Tibial nerve (tissue), 4 donors: ENCODE data around the gene AFG1L. TPM values are rescaled to one million over a fixed set of nuclear protein-coding genes. Genes with fewer than 3 reads are reported as not detected.
"Not testable (repeated sequence)": the region's sequence is repeated elsewhere in the genome, so short reads cannot be mapped to it uniquely, and the experiment has no call there.

ENCODE experiments used
- DNase-seq, 2 donors: peaks; one replicate each; pipeline ENCODE4 v3.0.0-alpha.2; 2019; ENCODE audit warnings: low spot score in 2 of 2
- H3K27ac ChIP-seq, 4 donors: fragments of 200-600 bp; sonication (generic) in 3 of 4; one replicate each; pipeline ENCODE4 v1.5.1; 2017 to 2019; ENCODE audit warnings: mild to moderate bottlenecking in 1 of 4
- H3K27me3 ChIP-seq, 2 donors: fragments of 200-600 bp; sonication (generic) in 1 of 2; one replicate each; pipeline versions ENCODE4 v1.5.1 to v1.6.0; 2017 to 2019
- H3K36me3 ChIP-seq, 3 donors: fragments of 200-600 bp; sonication (generic); one replicate each; pipeline ENCODE4 v1.5.1; 2018 to 2019
- H3K4me1 ChIP-seq, 4 donors: fragments of 200-600 bp; sonication (generic) in 3 of 4; one replicate each; pipeline ENCODE4 v1.5.1; 2017 to 2019
- H3K4me3 ChIP-seq, 4 donors: fragments of 200-600 bp; sonication (generic) in 3 of 4; one replicate each; pipeline ENCODE4 v1.5.1; 2017 to 2019; ENCODE audit warnings: mild to moderate bottlenecking in 1 of 4, moderate library complexity in 1 of 4
- H3K9me3 ChIP-seq, 4 donors: fragments of 200-600 bp; sonication (generic) in 3 of 4; one replicate each; pipeline ENCODE4 v1.5.1; 2017 to 2019
- EP300 ChIP-seq, 2 donors: sonication (generic); formaldehyde crosslinking; IDR thresholded peaks; one replicate each; pipeline ENCODE4 v1.6.1; 2017; ENCODE audit warnings: antibody characterized with exemption in 2 of 2, mild to moderate bottlenecking in 1 of 2
- POLR2A ChIP-seq, 2 donors: fragments of 450-650 bp; IDR thresholded peaks; one replicate each; pipeline ENCODE4 v1.6.1; 2017; ENCODE audit warnings: antibody characterized with exemption in 2 of 2, mild to moderate bottlenecking in 2 of 2, moderate library complexity in 2 of 2
- WGBS, 2 donors: methylation state at CpG; one replicate each; pipeline ENCODE4 v1.1.5; 2018; 5-methylcytosine and 5-hydroxymethylcytosine counted together
- total RNA-seq, 4 donors: library from RNA; depleted of rRNA; stranded (reverse); fragments of >200 nt; gene quantifications; one replicate each; pipeline ENCODE4 v1.1.0, GENCODE V29; 2016
- TF ChIP-seq, protein P1 (sequence below), 5 experiments: fragments of 200-600 bp in 3 of 5; fragments of 450-650 bp in 2 of 5; sonication (generic) in 3 of 5; IDR thresholded peaks; one replicate each; pipeline ENCODE4 v1.5.1; 2016 to 2019; ENCODE audit warnings: antibody characterized with exemption in 5 of 5, mild to moderate bottlenecking in 3 of 5, moderate library complexity in 2 of 5

Gene AFG1L
- total RNA-seq, 4 donors from 2014 or later = 2.0 to 5.2 (median 4.1) TPM

- 96 to 100% methylated on average over 2 of the region's 2 CpGs for WGBS, 2 donors
- no peak overlapping the region for H3K4me3 ChIP-seq
- peaks cover 0 to 4% (median 0%) of the 10 kb centered on the region in 4 donors for H3K9me3 ChIP-seq
- H3K27me3 ChIP-seq = no peaks in the 10 kb centered on the region
- H3K27ac ChIP-seq = no peak overlapping the region
- no peak for DNase-seq
- H3K36me3 ChIP-seq = peaks cover 0 to 7% (median 0%) of the 10 kb centered on the region in 3 donors
- TF ChIP-seq, protein P1, sequence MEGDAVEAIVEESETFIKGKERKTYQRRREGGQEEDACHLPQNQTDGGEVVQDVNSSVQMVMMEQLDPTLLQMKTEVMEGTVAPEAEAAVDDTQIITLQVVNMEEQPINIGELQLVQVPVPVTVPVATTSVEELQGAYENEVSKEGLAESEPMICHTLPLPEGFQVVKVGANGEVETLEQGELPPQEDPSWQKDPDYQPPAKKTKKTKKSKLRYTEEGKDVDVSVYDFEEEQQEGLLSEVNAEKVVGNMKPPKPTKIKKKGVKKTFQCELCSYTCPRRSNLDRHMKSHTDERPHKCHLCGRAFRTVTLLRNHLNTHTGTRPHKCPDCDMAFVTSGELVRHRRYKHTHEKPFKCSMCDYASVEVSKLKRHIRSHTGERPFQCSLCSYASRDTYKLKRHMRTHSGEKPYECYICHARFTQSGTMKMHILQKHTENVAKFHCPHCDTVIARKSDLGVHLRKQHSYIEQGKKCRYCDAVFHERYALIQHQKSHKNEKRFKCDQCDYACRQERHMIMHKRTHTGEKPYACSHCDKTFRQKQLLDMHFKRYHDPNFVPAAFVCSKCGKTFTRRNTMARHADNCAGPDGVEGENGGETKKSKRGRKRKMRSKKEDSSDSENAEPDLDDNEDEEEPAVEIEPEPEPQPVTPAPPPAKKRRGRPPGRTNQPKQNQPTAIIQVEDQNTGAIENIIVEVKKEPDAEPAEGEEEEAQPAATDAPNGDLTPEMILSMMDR (IDR thresholded peaks at IDR 0.05) = no peak
- TF ChIP-seq POLR2A (IDR thresholded peaks at IDR 0.05) (no peak), EP300 (IDR thresholded peaks at IDR 0.05) (no peak)
- H3K4me1 ChIP-seq = no peaks in the 10 kb centered on the region
Observed at GRCh38 chr6:108395297-108395696, 100.4 kb downstream of the AFG1L start.

GRCh38 chr6:108403236-108403635 is 108.4 kb downstream of the AFG1L start:
- H3K36me3 ChIP-seq = peaks cover 0 to 18% (median 0%) of the 10 kb centered on the region in 3 donors
- 37 to 40% methylated on average over 3 of the region's 3 CpGs for WGBS, 2 donors
- H3K9me3 ChIP-seq = peaks cover 0 to 4% (median 0%) of the 10 kb centered on the region in 4 donors
- H3K27ac ChIP-seq = no peak overlapping the region
- no peak overlapping the region for H3K4me3 ChIP-seq
- H3K4me1 ChIP-seq = no peaks in the 10 kb centered on the region
- H3K27me3 ChIP-seq = no peaks in the 10 kb centered on the region
- no peak for TF ChIP-seq EP300 (IDR thresholded peaks at IDR 0.05)
- no peak for TF ChIP-seq POLR2A (IDR thresholded peaks at IDR 0.05)
- TF ChIP-seq, protein P1 (IDR thresholded peaks at IDR 0.05) = no peak
- DNase-seq = no peak

GRCh38 chr6:108406943-108407342 is 112.1 kb downstream of the AFG1L start:
- Histone ChIP-seq H3K36me3 (peaks cover 0 to 18% (median 0%) of the 10 kb centered on the region in 3 donors), H3K9me3 (peaks cover 0 to 4% (median 0%) of the 10 kb centered on the region in 4 donors), H3K27me3 (no peaks in the 10 kb centered on the region), H3K27ac (no peak overlapping the region), H3K4me3 (no peak overlapping the region), H3K4me1 (no peaks in the 10 kb centered on the region)
- TF ChIP-seq POLR2A (IDR thresholded peaks at IDR 0.05) (no peak), EP300 (IDR thresholded peaks at IDR 0.05) (no peak)
- TF ChIP-seq, protein P1 (IDR thresholded peaks at IDR 0.05) = no peak
- no peak for DNase-seq
- WGBS, 2 donors = 59 to 67% methylated on average over 2 of the region's 2 CpGs

- Histone ChIP-seq H3K4me3 (no peak overlapping the region), H3K9me3 (peaks cover 0 to 4% (median 0%) of the 10 kb centered on the region in 4 donors), H3K27me3 (no peaks in the 10 kb centered on the region), H3K4me1 (no peaks in the 10 kb centered on the region), H3K27ac (no peak overlapping the region), H3K36me3 (peaks cover 0 to 18% (median 0%) of the 10 kb centered on the region in 3 donors)
- no peak for DNase-seq
- WGBS, 2 donors = 78 to 81% methylated on average over 3 of the region's 3 CpGs
- no peak for TF ChIP-seq POLR2A (IDR thresholded peaks at IDR 0.05)
- TF ChIP-seq, protein P1 (IDR thresholded peaks at IDR 0.05) = no peak
- no peak for TF ChIP-seq EP300 (IDR thresholded peaks at IDR 0.05)
Observed at GRCh38 chr6:108407904-108408827, 113.3 kb downstream of the AFG1L start.

DNA sequence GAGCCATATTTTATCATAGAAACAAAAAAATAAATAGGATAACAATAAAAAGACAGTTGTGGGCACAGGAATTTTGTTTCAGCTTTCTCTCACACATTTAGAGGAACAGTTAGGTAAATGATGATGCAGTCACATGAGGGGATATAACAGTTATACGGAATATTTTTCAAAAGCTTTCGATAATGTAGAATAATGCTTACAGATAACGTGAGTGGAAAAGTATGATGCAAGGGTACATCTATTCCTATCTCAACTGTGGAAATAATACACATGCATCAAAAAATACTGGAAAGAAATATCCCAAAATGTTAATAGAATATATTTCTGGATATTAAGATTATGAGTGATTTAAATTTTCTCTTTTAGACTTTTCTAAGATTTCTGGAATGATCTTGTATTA is 114.0 kb downstream of the AFG1L start:
- Histone ChIP-seq H3K36me3 (peaks cover 0 to 18% (median 0%) of the 10 kb centered on the region in 3 donors), H3K4me1 (no peaks in the 10 kb centered on the region), H3K27me3 (no peaks in the 10 kb centered on the region), H3K4me3 (no peak overlapping the region), H3K27ac (no peak overlapping the region), H3K9me3 (peaks cover 0 to 4% (median 0%) of the 10 kb centered on the region in 4 donors)
- TF ChIP-seq, protein P1 (IDR thresholded peaks at IDR 0.05) = no peak
- no peak for TF ChIP-seq EP300 (IDR thresholded peaks at IDR 0.05)
- TF ChIP-seq POLR2A (IDR thresholded peaks at IDR 0.05) = no peak
- 68 to 83% methylated on average over 3 of the region's 3 CpGs for WGBS, 2 donors
- no peak for DNase-seq

DNA sequence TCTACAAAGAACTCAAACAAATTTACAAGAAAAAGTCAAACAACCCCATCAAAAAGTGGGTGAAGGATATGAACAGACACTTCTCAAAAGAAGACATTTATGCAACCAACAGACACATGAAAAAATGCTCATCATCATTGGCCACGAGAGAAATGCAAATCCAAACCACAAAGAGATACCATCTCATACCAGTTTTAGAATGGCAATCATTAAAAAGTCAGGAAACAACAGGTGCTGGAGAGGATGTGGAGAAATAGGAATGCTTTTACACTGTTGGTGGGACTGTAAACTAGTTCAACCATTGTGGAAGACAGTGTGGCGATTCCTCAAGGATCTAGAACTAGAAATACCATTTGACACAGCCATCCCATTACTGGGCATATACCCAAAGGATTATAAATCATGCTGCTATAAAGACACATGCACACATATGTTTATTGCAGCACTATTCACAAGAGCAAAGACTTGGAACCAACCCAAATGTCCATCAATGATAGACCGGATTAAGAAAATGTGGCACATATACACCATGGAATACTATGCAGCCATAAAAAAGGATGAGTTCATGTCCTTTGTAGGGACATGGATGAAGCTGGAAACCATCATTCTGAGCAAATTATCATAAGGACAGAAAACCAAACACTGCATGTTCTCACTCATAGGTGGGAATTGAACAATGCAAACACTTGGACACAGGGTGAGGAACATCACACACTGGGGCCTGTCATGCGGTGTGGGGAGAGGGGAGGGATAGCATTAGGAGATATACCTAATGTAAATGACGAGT is 121.4 kb downstream of the AFG1L start:
- peaks cover 0 to 12% (median 0%) of the 10 kb centered on the region in 4 donors for H3K9me3 ChIP-seq
- not testable (repeated sequence) for H3K4me3 ChIP-seq, H3K4me1 ChIP-seq, H3K27me3 ChIP-seq, H3K27ac ChIP-seq, DNase-seq, H3K36me3 ChIP-seq
- 96 to 97% methylated on average over 5 of the region's 5 CpGs for WGBS, 2 donors
